Measurements from ENCODE around the gene DDX41.

DDX41 gene

GRCh38 chr5:177501874-177502678, 14.7 kb downstream of the DDX41 start:
- TF ChIP-seq CTCF (IDR thresholded peaks at IDR 0.05; ENCODE audit: extremely low read depth, missing control alignments), result no peak
- peak; percentile 77 for DNase-seq (ENCODE audit: low spot score)

GRCh38 chr5:177500685-177501522, 15.9 kb downstream of the DDX41 start:
- peak; percentile 92 for TF ChIP-seq CTCF (IDR thresholded peaks at IDR 0.05; ENCODE audit: extremely low read depth, missing control alignments)

GRCh38 chr5:177499842-177500241, 16.9 kb downstream of the DDX41 start:
- DNase-seq (ENCODE audit: low spot score), result no peak
- no peak for TF ChIP-seq CTCF (IDR thresholded peaks at IDR 0.05; ENCODE audit: extremely low read depth, missing control alignments)

More at GRCh38 chr5:177500685-177501522, 15.9 kb downstream of the DDX41 start:
- peak; percentile 80 for DNase-seq (ENCODE audit: low spot score)

- TF ChIP-seq CTCF (IDR thresholded peaks at IDR 0.05; ENCODE audit: extremely low read depth, missing control alignments), result no peak
- no peak for DNase-seq (ENCODE audit: low spot score)
Measured at GRCh38 chr5:177498013-177498787, 18.6 kb downstream of the DDX41 start.

- TF ChIP-seq CTCF (IDR thresholded peaks at IDR 0.05; ENCODE audit: extremely low read depth, missing control alignments), result no peak
- DNase-seq (ENCODE audit: low spot score), result peak; percentile 98
Measured at GRCh38 chr5:177497292-177498012, 19.3 kb downstream of the DDX41 start, which contains the start of gene PDLIM7. TSS of gene PDLIM7 (minus strand) at chr5:177497604. CDS start at chr5:177496512, 1,092 bp downstream.

- TF ChIP-seq CTCF (IDR thresholded peaks at IDR 0.05; ENCODE audit: extremely low read depth, missing control alignments), result no peak
- DNase-seq (ENCODE audit: low spot score), result peak; percentile 76
Measured at GRCh38 chr5:177496727-177497291, 20.0 kb downstream of the DDX41 start.
